ENCODE data around the gene NME7. TPM values are rescaled to one million over a fixed set of nuclear protein-coding genes. Genes with fewer than 3 reads are reported as not detected.
A peak's percentile ranks its signal among the peaks of the same experiment; 100 is the strongest.

NME7 gene
- total and polyA plus RNA-seq, 2 experiments from 2014 or later: 39.1 to 48.5 TPM

GRCh38 chr1:169161496-169162194, 206.0 kb downstream of the NME7 start:
- no peaks in the 10 kb centered on the region for H3K36me3 ChIP-seq (ENCODE audit: insufficient read depth)
- no peaks in the 10 kb centered on the region for H3K79me2 ChIP-seq (replicated peaks; ENCODE audit: insufficient read depth)
- DNase-seq (ENCODE audit: low spot score): no peak
- no peaks in the 10 kb centered on the region for H3K4me1 ChIP-seq (ENCODE audit: insufficient read depth)
- TF ChIP-seq CTCF (conservative IDR thresholded peaks at IDR 0.05; ENCODE audit: low read depth in 2 of 2) (0 out of 4 replicates have a peak, but pooled peaks of 1 of the 2 experiments have one; percentile 7), ZNF114 (CRISPR knock-in tag; IDR thresholded peaks at IDR 0.05) (no peak), ZNF331 (CRISPR knock-in tag; IDR thresholded peaks at IDR 0.05; ENCODE audit: low read depth) (no peak), EZH2phosphoT487 (IDR thresholded peaks at IDR 0.05; ENCODE audit: unreplicated experiment) (no peak)
- H3K4me1 Mint-ChIP-seq: peaks cover 4% of the 10 kb centered on the region; the same call in 2 of the 3 replicates
- H3K4me3 ChIP-seq: no peak overlapping the region
- no peaks in the 10 kb centered on the region for H3K9me3 Mint-ChIP-seq
- H3K9me2 ChIP-seq (ENCODE audit: insufficient read depth): peaks cover 13% of the 10 kb centered on the region; the same call in 1 of the 2 replicates
- H3K27ac Mint-ChIP-seq: no peak overlapping the region
- no peaks in the 10 kb centered on the region for H3K27me3 Mint-ChIP-seq (ENCODE audit: insufficient read depth, low read depth, poor library complexity)
- H2AFZ ChIP-seq: no peak overlapping the region
- H3K4me3 Mint-ChIP-seq: no peak overlapping the region
- no peak overlapping the region for H3K4me2 ChIP-seq
- H4K20me1 ChIP-seq (replicated peaks; ENCODE audit: insufficient read depth): no peaks in the 10 kb centered on the region
- no peak for ATAC-seq
- no peaks in the 10 kb centered on the region for H3K27me3 ChIP-seq (ENCODE audit: insufficient read depth)
- no peak overlapping the region for H3K27ac ChIP-seq (ENCODE audit: low read depth)
- H3K36me3 Mint-ChIP-seq (ENCODE audit: low read depth): no peaks in the 10 kb centered on the region
- H3F3A ChIP-seq (replicated peaks; ENCODE audit: low read depth): no peaks in the 10 kb centered on the region

- H3K27me3 Mint-ChIP-seq (ENCODE audit: insufficient read depth, low read depth, poor library complexity): no peaks in the 10 kb centered on the region
- TF ChIP-seq REST (IDR thresholded peaks at IDR 0.05; ENCODE audit: unreplicated experiment): no peak
- no peak for TF ChIP-seq CTCF (conservative IDR thresholded peaks at IDR 0.05; ENCODE audit: low read depth in 2 of 2)
- TF ChIP-seq CREB1 (CRISPR knock-in tag; IDR thresholded peaks at IDR 0.05; ENCODE audit: low read depth): no peak
- TF ChIP-seq JUNB (IDR thresholded peaks at IDR 0.05; ENCODE audit: unreplicated experiment): no peak
- no peak for TF ChIP-seq POLR2AphosphoS5 (IDR thresholded peaks at IDR 0.05; ENCODE audit: low read depth)
- TF ChIP-seq ZNF114 (CRISPR knock-in tag; IDR thresholded peaks at IDR 0.05): no peak
- TF ChIP-seq ZNF331 (CRISPR knock-in tag; IDR thresholded peaks at IDR 0.05; ENCODE audit: low read depth): no peak
- no peak for TF ChIP-seq EZH2phosphoT487 (IDR thresholded peaks at IDR 0.05; ENCODE audit: unreplicated experiment)
- TF ChIP-seq NANOG (IDR thresholded peaks at IDR 0.05; ENCODE audit: borderline replicate concordance): no peak
- TF ChIP-seq EZH2 (IDR thresholded peaks at IDR 0.05; ENCODE audit: low read depth, unreplicated experiment): no peak
Observed at GRCh38 chr1:169160845-169161495, 206.6 kb downstream of the NME7 start.

More at GRCh38 chr1:169160845-169161495, 206.6 kb downstream of the NME7 start:
- ATAC-seq: no peak
- no peak overlapping the region for H2AFZ ChIP-seq
- H3K36me3 ChIP-seq (ENCODE audit: insufficient read depth): no peaks in the 10 kb centered on the region
- no peaks in the 10 kb centered on the region for H4K20me1 ChIP-seq (replicated peaks; ENCODE audit: insufficient read depth)
- Mint-ChIP-seq H3K9me3 (no peaks in the 10 kb centered on the region), H3K4me1 (peaks cover 4% of the 10 kb centered on the region; the same call in 2 of the 3 replicates), H3K27ac (no peak overlapping the region), H3K4me3 (no peak overlapping the region), H3K36me3 (ENCODE audit: low read depth) (no peaks in the 10 kb centered on the region)
- H3K4me1 ChIP-seq (ENCODE audit: insufficient read depth): no peaks in the 10 kb centered on the region
- H3F3A ChIP-seq (replicated peaks; ENCODE audit: low read depth): no peaks in the 10 kb centered on the region
- H3K9me2 ChIP-seq (ENCODE audit: insufficient read depth): peaks cover 13% of the 10 kb centered on the region; the same call in 1 of the 2 replicates
- no peak overlapping the region for H3K27ac ChIP-seq (ENCODE audit: low read depth)
- no peaks in the 10 kb centered on the region for H3K79me2 ChIP-seq (replicated peaks; ENCODE audit: insufficient read depth)
- H3K27me3 ChIP-seq (ENCODE audit: insufficient read depth): no peaks in the 10 kb centered on the region
- no peak overlapping the region for H3K4me2 ChIP-seq
- no peak overlapping the region for H3K4me3 ChIP-seq
- no peak for DNase-seq (ENCODE audit: low spot score)
